GM12891 (cell line): Measurements from ENCODE around the gene CFTR.

Experiments
- POLR2A ChIP-seq: IDR thresholded peaks from 2 replicates; pipeline ENCODE4 v1.6.1; 2011; ENCODE audit warnings: low read depth, low read length, control low read depth
- POLR2AphosphoS5 ChIP-seq: IDR thresholded peaks from 2 replicates; pipeline ENCODE4 v1.6.1; 2011; ENCODE audit warnings: low read depth, low read length, control low read depth
- TAF1 ChIP-seq: IDR thresholded peaks from 2 replicates; pipeline ENCODE4 v1.6.1; 2011; ENCODE audit warnings: low read depth, low read length, control low read depth

DNA sequence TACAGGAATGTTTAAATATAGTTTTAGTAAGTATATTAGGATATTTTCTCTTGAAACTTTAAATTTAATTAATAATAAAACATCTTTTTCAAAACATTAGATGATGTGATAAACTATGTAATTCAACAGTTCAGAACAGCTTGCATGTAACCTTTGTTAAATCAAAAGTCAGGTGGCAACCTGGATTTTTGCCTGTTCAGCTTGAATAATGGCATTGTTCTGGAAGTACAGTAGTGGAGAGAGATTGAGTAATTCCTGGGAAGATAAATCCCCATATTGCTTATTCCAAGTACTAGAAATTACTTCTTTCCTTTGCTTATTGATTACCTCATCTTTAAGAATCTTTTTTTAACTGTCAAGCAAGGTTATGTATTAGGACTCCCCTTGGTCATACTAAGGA, 20.1 kb upstream of the CFTR start:
- TF ChIP-seq POLR2AphosphoS5 (no peak), POLR2A (no peak), TAF1 (no peak)
